GM19438 (cell line): Measurements from ENCODE around the gene JPH2.

Source experiments
- ATAC-seq: cut with Tn5 transposase; IDR thresholded peaks from one replicate; pipeline ENCODE4 v1.9.1; 2021; ENCODE audit warnings: low read depth; ENCODE audit not compliant: unreplicated experiment

Gene JPH2

DNA sequence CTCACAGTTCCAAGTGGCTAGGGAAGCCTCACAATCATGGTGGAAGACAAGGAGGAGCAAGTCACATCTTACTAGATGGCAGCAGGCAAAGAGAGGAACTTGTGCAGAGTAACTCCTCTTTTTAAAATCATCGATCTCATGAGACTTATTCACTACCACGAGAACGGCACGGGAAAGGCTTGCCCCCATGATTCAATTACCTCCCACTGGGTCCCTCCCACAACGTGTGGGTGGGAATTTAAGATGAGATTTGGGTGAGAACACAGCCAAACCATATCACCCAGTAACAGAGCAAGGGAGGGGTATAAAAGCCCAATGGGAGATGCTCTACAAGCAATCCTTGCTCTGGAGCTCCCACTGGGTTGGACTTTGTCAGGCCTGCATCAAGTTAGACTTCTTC lies 80.4 kb downstream of the JPH2 start:
- ATAC-seq: no peak

DNA sequence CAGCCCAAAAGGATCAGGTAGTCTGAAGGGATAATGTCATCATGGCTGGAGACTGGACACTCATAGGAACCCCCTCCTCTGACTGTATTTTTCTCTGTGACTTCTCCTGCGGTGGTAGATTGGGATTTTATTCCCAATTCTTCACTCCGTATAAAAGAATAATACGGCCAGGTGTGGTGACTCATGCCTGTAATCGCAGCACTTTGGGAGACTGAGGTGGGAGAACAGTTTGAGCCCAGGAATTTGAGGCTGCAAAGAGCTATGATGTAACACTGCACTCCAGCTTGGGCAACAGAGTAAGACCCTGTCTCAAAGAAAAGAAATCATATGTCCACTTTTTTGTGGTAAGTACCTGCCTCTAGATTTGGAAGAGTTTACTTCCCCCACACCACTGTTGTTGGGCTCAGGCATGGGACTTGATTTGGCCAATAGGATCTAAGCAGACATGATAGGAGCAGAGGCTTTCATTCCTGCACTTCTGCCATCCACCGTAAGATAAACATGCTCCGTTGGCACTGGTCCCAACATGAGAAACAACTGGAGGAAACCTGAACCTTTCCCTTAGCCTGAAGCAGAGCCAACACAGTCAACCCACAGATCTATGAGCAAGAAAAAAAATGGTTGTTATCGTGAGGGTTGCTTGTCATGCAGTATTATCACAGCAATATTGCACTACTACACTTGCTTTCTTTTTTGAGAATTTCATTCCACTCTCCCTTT lies 82.0 kb downstream of the JPH2 start:
- no peak for ATAC-seq

DNA sequence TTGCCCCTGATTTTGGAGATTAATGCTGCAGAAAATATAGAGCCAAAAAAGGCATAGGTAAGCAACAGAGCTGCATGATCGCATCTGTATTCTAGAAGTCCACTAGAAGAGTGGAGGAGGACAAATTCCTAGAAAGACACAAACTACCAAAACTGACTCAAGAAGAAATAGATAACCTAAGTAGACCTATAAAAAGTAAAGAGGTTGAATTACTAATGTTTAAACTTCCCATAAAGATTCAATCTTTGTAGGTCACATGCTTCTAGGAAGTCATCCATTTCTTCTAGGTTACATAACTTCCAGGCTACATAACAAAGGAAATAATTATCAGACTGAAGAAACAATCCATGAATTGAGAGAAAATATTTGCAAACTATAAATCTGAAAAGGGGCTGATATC lies 84.4 kb downstream of the JPH2 start:
- ATAC-seq: no peak

DNA sequence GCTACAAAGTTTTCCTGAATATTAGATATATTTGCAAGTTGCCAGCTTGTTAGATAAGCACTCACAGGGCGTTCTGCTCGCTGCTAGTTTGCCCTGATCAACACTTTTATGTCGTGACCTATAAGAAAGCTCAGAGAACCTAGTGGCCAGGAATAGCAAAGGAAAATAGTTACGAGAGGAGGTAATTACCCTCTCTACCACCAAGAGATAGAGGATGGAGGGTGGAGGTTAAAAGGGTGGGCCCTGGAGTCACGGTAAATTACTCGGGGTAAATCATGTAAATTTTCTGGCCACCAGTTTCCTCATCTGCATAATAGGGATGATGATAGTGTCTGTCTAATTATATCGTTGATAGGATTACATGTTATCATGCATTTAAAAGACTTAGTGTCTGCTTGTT lies 87.2 kb downstream of the JPH2 start:
- no peak for ATAC-seq

DNA sequence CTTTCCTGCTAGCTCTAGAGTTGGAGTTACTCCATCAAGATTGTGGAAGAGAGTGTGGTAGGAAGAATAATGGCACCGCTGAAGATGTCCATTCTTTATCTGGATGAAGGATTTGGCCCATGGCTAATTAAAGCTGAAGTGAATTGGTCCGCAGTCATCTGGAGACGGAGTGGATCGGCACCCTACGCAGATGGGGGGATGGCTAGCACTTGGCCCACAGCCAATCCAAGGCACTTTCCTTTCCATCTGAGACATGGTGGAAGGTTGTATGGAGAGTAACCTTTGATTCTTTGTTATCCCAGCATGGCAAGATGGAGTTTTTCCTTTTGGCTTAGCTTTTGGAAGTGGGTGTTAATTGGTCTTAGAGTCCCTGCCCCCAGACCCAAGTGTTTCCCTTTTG lies 88.3 kb downstream of the JPH2 start:
- ATAC-seq: no peak

DNA sequence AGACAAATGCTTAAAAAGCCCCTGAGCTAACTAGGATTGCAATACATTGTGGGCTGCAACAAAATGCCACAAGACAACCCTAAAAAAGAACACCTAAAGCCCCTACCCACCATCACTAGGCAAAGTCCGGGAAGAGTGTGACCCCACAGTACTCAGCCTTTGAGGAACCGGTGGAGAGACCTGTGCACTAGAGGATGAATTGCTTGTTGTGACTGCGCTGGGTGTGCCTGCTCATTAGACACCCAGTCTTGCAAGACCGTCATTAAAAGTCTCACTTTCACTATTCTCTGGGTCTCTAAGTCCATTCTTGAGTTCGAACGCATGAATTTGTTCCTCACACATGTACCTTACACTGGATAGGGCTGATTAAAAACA lies 88.7 kb downstream of the JPH2 start:
- ATAC-seq: no peak

DNA sequence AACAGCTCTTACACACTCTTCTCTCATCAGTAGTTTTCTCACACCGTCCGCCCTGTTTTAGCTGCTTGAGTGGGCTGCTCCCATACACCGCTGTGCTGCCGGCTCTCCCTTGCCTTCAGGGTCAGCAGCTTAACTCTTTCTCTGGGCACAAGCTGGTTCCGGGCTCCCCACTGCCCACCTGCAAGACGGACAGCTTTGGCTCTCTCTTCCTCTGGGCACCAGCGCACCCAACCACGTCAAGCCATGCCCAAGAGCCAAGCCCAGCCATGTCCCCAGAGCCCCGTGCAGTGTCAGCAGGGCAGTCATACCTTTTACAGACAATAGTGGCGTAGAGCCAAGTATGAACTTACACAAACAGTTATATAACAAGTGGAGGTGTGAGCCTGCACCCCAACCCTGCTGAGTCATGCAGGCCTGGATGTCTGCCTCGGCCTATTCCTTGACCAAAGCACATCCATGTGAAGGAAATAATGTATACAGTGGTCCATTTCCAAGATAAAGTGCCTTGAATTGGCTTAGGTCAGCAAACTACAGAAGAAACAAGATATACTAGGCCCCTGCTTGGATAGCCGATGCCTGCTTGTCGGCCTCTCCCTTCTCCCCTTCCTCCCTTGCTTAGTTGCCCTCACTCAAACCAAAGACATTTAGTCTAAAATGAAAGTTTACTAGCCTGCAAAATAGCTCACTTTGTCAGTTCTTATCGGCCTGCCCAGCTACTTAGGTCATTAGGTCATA lies 89.3 kb downstream of the JPH2 start:
- no peak for ATAC-seq

DNA sequence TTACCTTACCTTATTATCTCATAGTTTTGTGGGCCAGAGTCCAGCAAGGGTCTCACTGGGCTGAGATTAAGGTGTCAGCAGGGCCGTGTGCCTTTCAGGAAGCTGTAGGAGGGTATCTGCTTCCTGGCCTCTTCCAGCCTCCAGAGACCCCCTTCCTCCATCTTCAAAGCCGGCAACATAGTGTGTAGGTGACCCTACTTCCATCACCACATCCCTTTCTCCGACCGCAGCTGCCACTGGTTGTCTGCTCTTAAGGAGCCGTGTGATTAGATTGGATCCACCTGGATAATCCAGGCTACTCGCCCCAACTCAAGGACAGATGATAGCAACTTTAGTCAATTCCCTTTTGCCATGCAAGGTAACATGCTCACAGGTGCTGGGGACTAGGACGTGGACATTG lies 91.2 kb downstream of the JPH2 start:
- no peak for ATAC-seq

DNA sequence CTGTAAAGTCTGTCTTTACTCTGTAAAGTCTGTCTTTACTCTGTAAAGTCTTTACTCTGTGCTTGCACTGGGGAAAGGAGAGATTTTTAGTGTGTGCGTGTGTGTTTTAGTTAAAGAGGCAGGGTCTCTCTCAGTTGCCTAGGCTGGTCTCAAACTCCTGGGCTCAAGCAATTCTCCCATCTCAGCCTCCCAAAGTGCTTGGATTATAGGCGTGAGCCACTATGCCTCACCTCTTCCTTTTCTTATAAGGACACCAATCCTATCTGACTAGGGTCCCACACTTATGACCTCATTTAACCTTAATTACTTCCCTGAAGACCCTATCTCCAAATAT lies 93.8 kb downstream of the JPH2 start:
- ATAC-seq: no peak

DNA sequence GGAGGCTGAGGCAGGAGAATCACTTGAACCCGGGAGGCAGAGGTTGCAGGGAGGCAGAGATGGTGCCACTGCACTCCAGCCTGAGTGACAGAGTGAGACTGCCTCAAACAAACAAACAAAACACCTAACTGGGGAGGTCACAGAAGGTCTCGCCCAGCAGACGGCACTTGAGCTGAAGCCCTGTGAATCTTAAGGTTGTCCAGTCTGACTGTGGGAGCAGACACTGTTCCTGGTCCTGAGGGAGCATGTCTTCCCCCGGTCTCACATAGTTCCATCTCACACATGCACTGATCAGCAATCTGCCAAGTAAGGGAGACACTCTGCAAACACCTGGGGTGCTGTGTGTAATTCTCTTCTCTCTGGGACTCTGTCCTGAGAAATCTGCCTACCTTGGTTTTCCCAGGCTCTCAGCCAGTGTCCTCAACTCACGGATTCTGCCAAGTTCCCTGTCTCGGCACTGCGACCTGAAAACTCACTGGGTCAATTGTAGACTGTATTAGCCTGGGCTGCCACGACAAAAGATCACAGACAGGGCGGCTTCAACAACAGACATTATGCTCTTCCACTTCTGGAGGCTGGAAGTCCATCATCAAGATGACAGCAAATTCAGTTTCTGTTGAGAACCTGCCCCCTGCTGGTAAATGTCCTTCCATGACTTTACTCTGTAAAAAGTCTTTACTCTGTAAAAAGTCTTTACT lies 94.3 kb downstream of the JPH2 start:
- no peak for ATAC-seq

DNA sequence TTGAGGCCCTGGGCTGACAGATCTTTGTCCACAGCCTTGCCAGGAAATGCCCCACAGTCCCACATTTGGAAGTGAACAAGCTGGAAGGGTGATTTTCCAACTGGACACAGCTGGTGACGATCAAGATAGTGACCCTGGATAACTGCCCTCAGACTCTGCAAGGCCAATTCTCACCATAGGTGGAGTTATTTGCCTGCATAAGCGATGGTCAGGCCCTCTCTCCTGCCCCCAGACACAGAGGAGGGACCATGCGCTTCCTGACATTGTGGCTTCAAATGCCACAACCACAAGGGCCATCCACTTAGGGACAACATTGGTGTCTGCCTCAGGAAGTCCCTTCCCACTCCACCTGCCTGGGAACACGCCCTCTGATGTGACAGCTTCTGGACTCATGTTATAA lies 96.0 kb downstream of the JPH2 start:
- no peak for ATAC-seq

DNA sequence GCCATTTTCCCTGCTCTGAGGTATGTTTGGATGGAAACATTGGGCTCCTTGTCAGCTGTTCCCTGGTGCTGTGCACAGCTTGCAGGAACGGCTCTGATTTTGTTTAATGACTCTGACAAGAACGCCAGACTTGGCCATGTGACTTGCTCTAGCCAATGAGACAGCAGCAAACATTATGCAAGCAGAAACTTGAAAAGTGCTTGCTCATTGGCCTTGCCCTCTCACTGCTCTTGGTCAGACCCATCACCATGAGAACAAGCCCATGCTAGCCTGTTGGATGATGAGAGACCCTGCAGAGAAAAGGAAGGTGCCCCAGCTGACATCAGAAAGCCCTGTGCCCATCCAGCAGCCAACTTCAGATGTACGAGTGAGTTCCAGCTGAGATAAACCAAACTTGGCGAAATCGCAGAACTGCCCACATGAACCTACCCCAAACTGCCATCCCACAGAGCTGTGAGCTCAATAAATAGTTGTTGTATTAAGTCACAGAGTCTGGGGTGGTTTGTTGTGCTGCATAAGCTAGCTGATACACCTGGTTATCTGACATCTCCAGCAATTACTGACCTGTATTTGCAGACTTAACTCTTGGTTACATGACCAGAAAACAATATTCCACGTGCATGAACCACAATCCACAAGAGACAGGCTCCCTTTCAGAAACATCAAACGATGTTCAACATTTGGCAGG lies 96.9 kb downstream of the JPH2 start:
- ATAC-seq: no peak

DNA sequence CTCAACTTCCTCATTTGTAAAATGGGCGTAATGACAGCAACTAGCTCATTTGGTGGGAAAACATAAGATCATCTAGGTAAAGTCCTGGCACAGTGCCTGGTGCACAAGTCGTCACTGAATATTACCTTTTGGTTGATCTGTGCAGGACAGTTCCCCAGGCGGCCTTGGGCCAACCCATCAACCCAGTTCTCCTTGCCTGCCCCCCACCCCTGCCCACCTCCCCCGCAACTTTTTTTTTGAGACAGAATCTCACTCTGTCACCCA lies 99.2 kb downstream of the JPH2 start:
- no peak for ATAC-seq

DNA sequence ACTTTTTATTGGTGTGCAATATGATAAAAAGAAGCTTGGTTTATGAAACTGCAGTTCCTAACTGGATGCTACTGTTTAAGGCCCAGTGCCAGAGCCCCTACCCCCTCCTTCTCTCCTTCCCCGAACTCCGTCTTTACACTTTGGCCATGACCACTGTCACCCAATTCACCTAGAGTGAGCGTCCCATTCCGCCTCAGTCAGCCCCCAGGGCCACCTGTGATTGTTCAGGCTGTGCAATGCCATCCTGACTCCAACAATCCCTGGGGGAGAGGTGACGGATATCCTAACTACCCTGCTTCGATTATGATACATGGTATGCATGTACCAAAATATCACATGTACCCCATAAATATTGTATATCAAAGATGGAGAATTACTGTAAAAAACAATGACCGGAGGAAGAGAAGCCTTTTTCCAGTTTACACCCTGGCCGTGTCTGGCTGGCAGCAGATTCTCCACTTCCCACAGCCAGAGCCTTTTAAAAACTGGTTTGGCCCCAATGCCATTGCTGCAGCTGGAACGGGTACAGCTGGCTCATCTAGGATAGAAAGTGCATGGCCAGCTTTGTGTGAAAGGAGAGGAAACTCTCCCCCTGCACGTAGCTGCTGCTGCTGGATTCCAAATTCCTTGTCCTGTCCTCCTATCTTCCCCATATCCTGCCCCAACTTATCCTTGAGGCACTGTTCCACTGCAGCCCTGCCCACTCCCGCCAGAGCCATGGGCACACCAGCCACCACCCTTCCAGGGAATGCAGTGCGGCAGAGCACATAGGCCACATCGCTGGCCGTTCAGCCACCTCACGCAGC lies 99.7 kb downstream of the JPH2 start:
- ATAC-seq: no peak

DNA sequence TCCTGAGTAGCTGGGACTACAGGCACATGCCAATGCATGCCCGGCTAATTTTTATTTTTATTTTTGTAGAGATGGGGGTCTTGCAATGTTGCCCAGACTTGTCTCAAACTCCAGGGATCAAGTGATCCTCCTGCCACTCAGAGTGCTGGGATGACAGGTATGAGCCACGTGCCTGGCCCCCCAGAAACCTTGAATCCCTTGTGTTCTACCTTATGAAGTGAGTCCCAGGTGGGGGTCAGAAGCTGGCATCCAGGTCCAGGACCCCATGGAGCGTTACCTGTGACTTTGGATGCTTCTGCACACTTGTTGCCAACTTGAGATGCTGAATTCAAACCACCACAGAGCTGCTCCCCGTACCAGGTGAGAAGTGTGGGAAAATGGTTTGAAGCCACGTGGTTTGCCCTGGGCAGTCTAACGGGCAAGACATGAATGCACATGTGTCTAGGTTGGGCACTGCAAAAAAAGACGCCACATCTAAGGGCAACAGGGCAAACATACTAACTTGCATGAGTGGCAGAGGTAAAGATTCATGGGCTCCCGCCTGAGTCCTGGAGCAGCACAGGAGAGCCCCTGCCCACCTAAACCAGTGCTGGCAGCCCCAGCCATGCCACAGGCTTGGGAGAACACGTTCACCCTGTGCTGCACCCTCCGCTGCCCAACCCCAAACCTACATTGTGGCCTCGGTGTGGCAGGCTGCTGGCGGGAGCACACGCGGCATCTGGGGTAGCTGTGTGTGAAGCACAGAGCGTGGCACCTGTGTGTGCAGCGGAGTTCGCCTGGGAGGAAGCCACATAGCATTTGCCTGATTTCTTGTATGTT lies 101.2 kb downstream of the JPH2 start:
- no peak for ATAC-seq

DNA sequence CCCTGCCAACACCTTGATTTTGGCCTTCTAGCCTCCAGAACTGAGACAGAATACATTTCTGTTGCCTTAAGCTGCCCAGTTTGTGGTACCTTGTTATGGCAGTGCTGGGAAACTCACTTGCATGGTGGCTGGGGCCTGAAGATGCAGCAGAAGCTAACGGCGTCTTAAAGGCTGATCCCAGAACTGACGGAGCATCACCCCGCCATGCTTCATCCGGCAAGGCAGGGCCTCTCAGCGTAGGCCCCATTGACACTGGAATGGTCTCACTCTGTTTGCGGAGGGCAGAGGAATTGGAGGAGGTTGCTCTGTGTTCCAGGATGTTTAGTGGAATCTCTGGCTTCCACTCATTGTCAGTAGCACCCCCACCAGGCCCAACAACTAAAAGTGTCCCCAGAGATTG lies 102.1 kb downstream of the JPH2 start:
- ATAC-seq: no peak

DNA sequence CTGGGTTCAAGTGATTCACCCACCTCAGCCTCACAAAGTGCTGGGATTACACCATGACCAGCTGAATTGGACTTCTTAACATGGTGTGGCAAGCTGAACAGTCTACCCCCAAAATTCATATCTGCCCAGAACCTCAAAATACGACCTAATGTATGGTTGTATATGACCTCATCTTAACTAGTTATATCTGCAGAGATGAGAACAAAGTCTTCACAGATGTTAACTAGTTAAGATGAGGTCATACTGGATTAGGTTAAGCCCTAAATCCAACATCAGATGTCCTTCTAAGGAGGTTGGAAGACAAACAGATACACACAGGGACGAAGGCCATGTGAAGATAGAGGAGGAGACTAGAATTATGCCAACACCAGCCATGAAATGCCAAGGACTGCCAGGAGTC lies 102.5 kb downstream of the JPH2 start:
- ATAC-seq: no peak

DNA sequence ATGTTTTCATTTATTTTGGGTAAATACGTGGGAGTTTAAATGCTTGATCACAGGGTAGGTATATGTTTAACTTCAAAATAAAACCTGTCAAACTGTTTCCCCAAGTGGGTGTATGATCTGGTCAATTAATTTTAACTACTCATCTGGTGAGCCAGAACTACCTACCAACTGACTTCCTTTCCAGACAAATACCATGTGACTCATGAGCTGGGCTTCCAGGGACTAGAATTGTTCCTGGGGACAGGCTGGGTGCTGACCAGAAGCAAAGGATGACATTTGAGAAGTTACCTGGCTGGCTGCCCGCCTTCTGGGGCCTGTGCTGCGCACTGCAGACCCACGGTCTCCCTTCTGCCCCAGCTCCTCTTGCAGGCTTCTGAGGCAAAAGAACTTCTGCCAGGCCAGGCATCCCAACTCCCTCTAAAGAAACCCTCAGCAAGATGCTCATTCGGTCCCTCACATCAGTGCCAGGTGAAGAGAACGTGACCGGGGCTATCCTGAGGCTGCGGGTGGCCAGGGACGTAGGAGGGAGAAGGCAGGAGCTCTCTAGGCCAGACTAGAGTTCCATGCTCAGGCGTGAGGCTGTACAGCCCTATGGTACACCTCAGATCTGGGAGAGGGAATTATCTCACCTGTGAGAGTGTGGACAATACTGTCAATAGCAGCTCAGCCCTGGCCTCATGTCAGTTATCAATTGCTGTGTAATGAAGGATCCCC lies 103.6 kb downstream of the JPH2 start:
- ATAC-seq: no peak

DNA sequence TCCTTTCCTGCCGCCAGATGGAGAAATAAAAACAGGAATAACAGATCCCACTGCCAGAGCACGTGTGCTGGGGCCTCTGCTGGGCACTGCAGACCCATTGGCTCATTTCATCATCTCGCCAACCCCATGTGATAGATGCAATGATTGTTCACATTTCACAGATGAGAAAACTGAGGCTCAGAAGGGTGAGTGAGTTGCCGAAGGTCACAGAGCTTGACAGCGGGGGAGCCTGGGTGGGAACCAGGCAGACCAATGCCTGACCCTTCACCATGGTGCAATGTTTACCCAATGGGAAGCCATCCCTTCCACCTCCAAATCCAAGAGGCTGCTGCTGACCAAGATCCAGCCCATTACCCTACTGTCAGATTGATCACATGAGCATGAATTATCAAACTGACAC lies 105.1 kb downstream of the JPH2 start:
- no peak for ATAC-seq
